PC-9 (cell line): ENCODE measurements around the gene OSGEP. TPM values are rescaled to one million over a fixed set of nuclear protein-coding genes. Genes with fewer than 3 reads are reported as not detected.
"Not testable (repeated sequence)": the region's sequence is repeated elsewhere in the genome, so short reads cannot be mapped to it uniquely, and the experiment has no call there.

Source experiments
- BruUV-seq: library from RNA; stranded (reverse); fragments of 400-500 nt; replicated peaks from 2 replicates; lab custom pipeline; 2021; lab: Mats Ljungman, UMichigan
- CTCF ChIA-PET: fragments of 300-600 bp; sonication (Branson Sonifier 250); formaldehyde crosslinking; loops from one replicate; lab custom pipeline; 2022; ENCODE audit warnings: antibody characterized with exemption; lab: Charles Lee
- POLR2A ChIA-PET: fragments of 300-600 bp; sonication (Branson Sonifier 250); formaldehyde crosslinking; loops from one replicate; lab custom pipeline; 2022; ENCODE audit warnings: antibody characterized with exemption; ENCODE audit not compliant: unreplicated experiment; lab: Charles Lee
- DNase-seq, 2 experiments: peaks; one replicate each; pipeline versions ENCODE4 v3.0.0 to v3.0.0-alpha.2; 2015 to 2022; ENCODE audit warnings: mixed read lengths in 1 of 2
- H2AFZ ChIP-seq: fragments of 200-600 bp; sonication (generic); 2 replicates; pipeline ENCODE4 v1.8.1; 2017; ENCODE audit warnings: antibody characterized with exemption
- H3F3A ChIP-seq: fragments of 200-600 bp; sonication (generic); 2 replicates; pipeline ENCODE4 v1.8.1; 2017; ENCODE audit warnings: antibody characterized with exemption, mild to moderate bottlenecking, low read depth; ENCODE audit not compliant: insufficient read depth
- H3K27ac ChIP-seq: fragments of 200-600 bp; sonication (generic); 2 replicates; pipeline ENCODE4 v1.6.1; 2016; ENCODE audit warnings: mixed run types
- H3K27me3 ChIP-seq: fragments of 200-600 bp; sonication (generic); 2 replicates; pipeline ENCODE4 v1.6.1; 2016; ENCODE audit warnings: low read depth, mixed run types; ENCODE audit not compliant: insufficient read depth
- H3K36me3 ChIP-seq: fragments of 200-600 bp; sonication (generic); 2 replicates; pipeline ENCODE4 v1.6.1; 2016; ENCODE audit warnings: low read depth, mixed run types
- H3K4me1 ChIP-seq: fragments of 200-600 bp; sonication (generic); replicated peaks from 2 replicates; pipeline ENCODE4 v1.6.1; 2016; ENCODE audit warnings: mixed run types; ENCODE audit not compliant: insufficient read depth
- H3K4me2 ChIP-seq: fragments of 200-600 bp; sonication (generic); 2 replicates; pipeline ENCODE4 v1.6.1; 2017; ENCODE audit warnings: mixed run types
- H3K4me3 ChIP-seq: fragments of 200-600 bp; sonication (generic); 2 replicates; pipeline ENCODE4 v1.6.1; 2016; ENCODE audit warnings: mixed run types
- H3K79me2 ChIP-seq: fragments of 200-600 bp; sonication (generic); 2 replicates; pipeline ENCODE4 v1.6.1; 2017; ENCODE audit warnings: low read depth, mixed run types
- H3K9me2 ChIP-seq: fragments of 200-600 bp; sonication (generic); 2 replicates; pipeline ENCODE4 v1.8.1; 2017; ENCODE audit warnings: mild to moderate bottlenecking; ENCODE audit not compliant: insufficient read depth
- H3K9me3 ChIP-seq: fragments of 200-600 bp; sonication (generic); 2 replicates; pipeline ENCODE4 v1.8.1; 2016; ENCODE audit warnings: low read depth; ENCODE audit not compliant: insufficient read depth
- H4K20me1 ChIP-seq: fragments of 200-600 bp; sonication (generic); 2 replicates; pipeline ENCODE4 v1.8.1; 2017; ENCODE audit not compliant: insufficient read depth
- CTCF ChIP-seq: fragments of 200-600 bp; sonication (generic); conservative IDR thresholded peaks from 2 replicates; pipeline ENCODE4 v1.6.1; 2017; ENCODE audit warnings: mixed run types, antibody characterized with exemption, mild to moderate bottlenecking, moderate library complexity
- EZH2 ChIP-seq: fragments of 200-600 bp; sonication (generic); IDR thresholded peaks from 2 replicates; pipeline ENCODE4 v1.8.0; 2017; ENCODE audit warnings: antibody characterized with exemption, low read depth
- intact Hi-C: fragments of 100-400 bp; cut with micrococcal nuclease; formaldehyde crosslinking; loops from one replicate; pipeline ENCODE4 v1.10.0; 2022; ENCODE audit not compliant: unreplicated experiment
- total RNA-seq: library from RNA; stranded (reverse); gene quantifications from 2 replicates; pipeline ENCODE4 v1.2.3, GENCODE V29; 2021

OSGEP gene
- total RNA-seq, 1 experiment from 2014 or later: 20.6 TPM

- no peaks in the 10 kb centered on the region for H4K20me1 ChIP-seq
- no TSS peak for BruUV-seq
- no peak overlapping the region for H3K4me2 ChIP-seq
- ChIA-PET POLR2A (no interaction called here), CTCF (no interaction called here)
- no peak overlapping the region for H3K4me3 ChIP-seq
- no peak for DNase-seq
- H3K36me3 ChIP-seq: 0 out of 2 replicates have a peak, but pooled peaks cover 5% of the 10 kb centered on the region
- no peaks in the 10 kb centered on the region for H3K9me2 ChIP-seq
- peaks cover 23% of the 10 kb centered on the region for H3K4me1 ChIP-seq
- no peak overlapping the region for H2AFZ ChIP-seq
- intact Hi-C loops: loop anchor here (10.0 kb wide), 1 partner anchor 147 kb away; no protein-coding TSS in a partner anchor
- peaks cover 9% of the 10 kb centered on the region for H3F3A ChIP-seq
- TF ChIP-seq CTCF: no peak
- TF ChIP-seq EZH2: no peak
- peaks cover 54% of the 10 kb centered on the region for H3K79me2 ChIP-seq
- H3K27me3 ChIP-seq: no peaks in the 10 kb centered on the region
- H3K27ac ChIP-seq: no peak overlapping the region
- H3K9me3 ChIP-seq: no peaks in the 10 kb centered on the region
Observed at GRCh38 chr14:20458031-20458789, 3.6 kb upstream of the OSGEP start.

GRCh38 chr14:20456971-20457370 is 2.4 kb upstream of the OSGEP start:
- H3K9me2 ChIP-seq: no peaks in the 10 kb centered on the region
- DNase-seq: no peak
- no peak overlapping the region for H3K27ac ChIP-seq
- ChIA-PET POLR2A (no interaction called here), CTCF (no interaction called here)
- H3K4me2 ChIP-seq: peak overlapping the region; percentile 70; the same call in 1 of the 2 replicates
- H3K79me2 ChIP-seq: peaks cover 59% of the 10 kb centered on the region
- 0 out of 2 replicates have a peak, but pooled peaks cover 5% of the 10 kb centered on the region for H3K36me3 ChIP-seq
- TF ChIP-seq CTCF: no peak
- no peak for TF ChIP-seq EZH2
- intact Hi-C loops: loop anchor here (10.0 kb wide), 1 partner anchor 148 kb away; no protein-coding TSS in a partner anchor
- H3K4me1 ChIP-seq: peaks cover 23% of the 10 kb centered on the region
- no peak overlapping the region; the same call in 1 of the 2 replicates for H3K4me3 ChIP-seq
- H4K20me1 ChIP-seq: no peaks in the 10 kb centered on the region
- H2AFZ ChIP-seq: no peak overlapping the region
- H3F3A ChIP-seq: peaks cover 9% of the 10 kb centered on the region
- no TSS peak for BruUV-seq
- no peaks in the 10 kb centered on the region for H3K27me3 ChIP-seq
- no peaks in the 10 kb centered on the region for H3K9me3 ChIP-seq

- POLR2A ChIA-PET: interaction anchor here (0.5 to 1.0 kb wide), 7 partner anchors 22 to 345 kb away, joined by 3 to 28 read pairs (median 4); partner anchors contain the start of gene PARP2
- Histone ChIP-seq H3K79me2 (peaks cover 57% of the 10 kb centered on the region), H3K27me3 (no peaks in the 10 kb centered on the region), H3K27ac (peak overlapping the region; percentile 72), H3K4me1 (peaks cover 23% of the 10 kb centered on the region), H3K36me3 (peaks cover 5% of the 10 kb centered on the region; the same call in 1 of the 2 replicates), H3K9me2 (no peaks in the 10 kb centered on the region), H2AFZ (peak overlapping the region; percentile 92), H3F3A (peaks cover 9% of the 10 kb centered on the region), H4K20me1 (no peaks in the 10 kb centered on the region), H3K4me2 (peak overlapping the region; percentile 70), H3K9me3 (no peaks in the 10 kb centered on the region), H3K4me3 (peak overlapping the region; percentile 77)
- TF ChIP-seq EZH2 (no peak), CTCF (no peak)
- TSS peak; percentile 71 for BruUV-seq
- CTCF ChIA-PET: interaction anchor here (0.6 to 0.7 kb wide), 2 partner anchors 113 to 225 kb away, joined by 3 read pairs; partner anchors contain the start of gene PARP2
- intact Hi-C loops: loop anchor here (1.0 to 10.0 kb wide), 3 partner anchors 42 to 149 kb away; partner anchors contain the start of gene TEP1
- peak in 1 of 2 experiments; percentile 69 for DNase-seq
Observed at GRCh38 chr14:20455355-20456300, 1.0 kb upstream of the OSGEP start.

GRCh38 chr14:20452831-20453230 is 1.8 kb downstream of the OSGEP start:
- intact Hi-C loops: loop anchor here (10.0 kb wide), 1 partner anchor 152 kb away; no protein-coding TSS in a partner anchor
- H3F3A ChIP-seq, POLR2A ChIA-PET, H3K36me3 ChIP-seq, H3K27me3 ChIP-seq, H3K9me2 ChIP-seq, H4K20me1 ChIP-seq, BruUV-seq, H3K27ac ChIP-seq, H2AFZ ChIP-seq, DNase-seq, H3K9me3 ChIP-seq, H3K4me3 ChIP-seq: not testable (repeated sequence)
- H3K4me2 ChIP-seq: peak overlapping the region; percentile 70; the same call in 1 of the 2 replicates
- CTCF ChIA-PET: interaction anchor here (0.6 to 0.7 kb wide), 2 partner anchors 17 to 37 kb away, joined by 3 to 5 read pairs; no protein-coding TSS in a partner anchor
- H3K4me1 ChIP-seq: peaks cover 15% of the 10 kb centered on the region
- peaks cover 33% of the 10 kb centered on the region for H3K79me2 ChIP-seq
